H9 (cell line): Measurements from ENCODE around the gene LRP1. TPM values are rescaled to one million over a fixed set of nuclear protein-coding genes. Genes with fewer than 3 reads are reported as not detected.
A peak's percentile ranks its signal among the peaks of the same experiment; 100 is the strongest.

Experiments
- DNase-seq: peaks from one replicate; pipeline ENCODE4 v3.0.0-alpha.2; 2017
- H2AFZ ChIP-seq: one replicate; pipeline ENCODE4 v1.6.1; 2013; ENCODE audit warnings: mild to moderate bottlenecking, low read length, control low read depth, moderate library complexity
- H2AK5ac ChIP-seq: 2 replicates; pipeline ENCODE4 v1.6.1; 2013; ENCODE audit warnings: low read length, control low read depth, mixed read lengths; ENCODE audit not compliant: insufficient read length
- H2BK120ac ChIP-seq: one replicate; pipeline ENCODE4 v1.6.1; 2013; ENCODE audit warnings: low read depth, mild to moderate bottlenecking, low read length, control low read depth, inconsistent platforms; ENCODE audit not compliant: poor library complexity, severe bottlenecking
- H2BK12ac ChIP-seq: 2 replicates; pipeline ENCODE4 v1.6.1; 2013; ENCODE audit warnings: low read length, control low read depth, mixed read lengths, low read depth; ENCODE audit not compliant: insufficient read length
- H2BK15ac ChIP-seq: 2 replicates; pipeline ENCODE4 v1.6.1; 2013; ENCODE audit warnings: low read depth, low read length, control low read depth
- H2BK20ac ChIP-seq: one replicate; pipeline ENCODE4 v1.6.1; 2013; ENCODE audit warnings: low read depth, mild to moderate bottlenecking, low read length, control low read depth, inconsistent platforms; ENCODE audit not compliant: poor library complexity, severe bottlenecking
- H2BK5ac ChIP-seq: 2 replicates; pipeline ENCODE4 v1.6.1; 2013; ENCODE audit warnings: low read length, control low read depth, mixed read lengths; ENCODE audit not compliant: insufficient read length
- H3K14ac ChIP-seq: 2 replicates; pipeline ENCODE4 v1.6.1; 2013; ENCODE audit warnings: low read length, control low read depth; ENCODE audit not compliant: insufficient read depth
- H3K18ac ChIP-seq: 2 replicates; pipeline ENCODE4 v1.6.1; 2013; ENCODE audit warnings: low read depth, mild to moderate bottlenecking, mixed read lengths, low read length, control low read depth; ENCODE audit not compliant: insufficient read length
- H3K23ac ChIP-seq: 2 replicates; pipeline ENCODE4 v1.6.1; 2013; ENCODE audit warnings: low read length, control low read depth, mixed read lengths, low read depth; ENCODE audit not compliant: insufficient read length
- H3K23me2 ChIP-seq: 2 replicates; pipeline ENCODE4 v1.6.1; 2013; ENCODE audit warnings: low read depth, mild to moderate bottlenecking, mixed read lengths, low read length, control low read depth; ENCODE audit not compliant: insufficient read length, poor library complexity, severe bottlenecking
- H3K27ac ChIP-seq: 2 replicates; pipeline ENCODE4 v1.5.1; 2013; ENCODE audit warnings: low read length, control low read depth, mixed read lengths, low read depth; ENCODE audit not compliant: insufficient read length
- H3K27me3 ChIP-seq: 2 replicates; pipeline ENCODE4 v1.6.1; 2013; ENCODE audit warnings: low read length, control low read depth, inconsistent platforms; ENCODE audit not compliant: insufficient read depth
- H3K4ac ChIP-seq: 2 replicates; pipeline ENCODE4 v1.6.1; 2013; ENCODE audit warnings: low read depth, mild to moderate bottlenecking, control low read depth, inconsistent platforms, low read length, moderate library complexity
- H3K4me1 ChIP-seq: 2 replicates; pipeline ENCODE4 v1.6.1; 2013; ENCODE audit warnings: low read length, control low read depth, inconsistent platforms; ENCODE audit not compliant: insufficient read depth
- H3K4me2 ChIP-seq: 2 replicates; pipeline ENCODE4 v1.6.1; 2013; ENCODE audit warnings: low read length, control low read depth, mixed read lengths; ENCODE audit not compliant: insufficient read length, insufficient read depth
- H3K56ac ChIP-seq: 2 replicates; pipeline ENCODE4 v1.6.1; 2013; ENCODE audit warnings: low read depth, mild to moderate bottlenecking, mixed read lengths, low read length, control low read depth; ENCODE audit not compliant: insufficient read length
- H3K79me1 ChIP-seq: 2 replicates; pipeline ENCODE4 v1.6.1; 2013; ENCODE audit warnings: low read depth, mild to moderate bottlenecking, moderate library complexity, low read length, control low read depth, inconsistent platforms; ENCODE audit not compliant: insufficient read depth, poor library complexity, severe bottlenecking
- H3K79me2 ChIP-seq: 2 replicates; pipeline ENCODE4 v1.6.1; 2013; ENCODE audit warnings: low read length, control low read depth, inconsistent platforms; ENCODE audit not compliant: insufficient read depth
- H3K9ac ChIP-seq: 2 replicates; pipeline ENCODE4 v1.6.1; 2013; ENCODE audit warnings: low read length, control low read depth, mixed read lengths; ENCODE audit not compliant: insufficient read length; ENCODE audit errors: extremely low read depth
- H3K9me3 ChIP-seq: one replicate; pipeline ENCODE4 v1.6.1; 2013; ENCODE audit warnings: low read depth, low read length, inconsistent platforms; ENCODE audit not compliant: control insufficient read depth
- H3T11ph ChIP-seq: one replicate; pipeline ENCODE4 v1.6.1; 2013; ENCODE audit warnings: mild to moderate bottlenecking, low read length, control low read depth, inconsistent platforms
- H4K20me1 ChIP-seq: one replicate; pipeline ENCODE4 v1.6.1; 2013; ENCODE audit not compliant: control insufficient read depth, insufficient read length, insufficient read depth
- H4K5ac ChIP-seq: 2 replicates; pipeline ENCODE4 v1.6.1; 2013; ENCODE audit warnings: low read depth, mild to moderate bottlenecking, mixed read lengths, low read length, control low read depth; ENCODE audit not compliant: insufficient read length
- H4K8ac ChIP-seq: replicated peaks from 2 replicates; pipeline ENCODE4 v1.6.1; 2013; ENCODE audit warnings: low read length, control low read depth, mixed read lengths, low read depth; ENCODE audit not compliant: insufficient read length
- H4K91ac ChIP-seq: 2 replicates; pipeline ENCODE4 v1.6.1; 2013; ENCODE audit warnings: low read depth, mild to moderate bottlenecking, moderate library complexity, mixed read lengths, low read length, control low read depth; ENCODE audit not compliant: insufficient read length
- H3K27ac Mint-ChIP-seq, 3 experiments: 2 replicates in 2 of 3; 3 replicates in 1 of 3; pipeline ENCODE4 v1.8.0; 2020 to 2021; ENCODE audit warnings: mixed read lengths in 3 of 3, mild to moderate bottlenecking in 1 of 3, moderate library complexity in 1 of 3
- H3K27me3 Mint-ChIP-seq: 2 replicates; pipeline ENCODE4 v1.8.0; 2021; ENCODE audit warnings: low read depth, mild to moderate bottlenecking, moderate library complexity, mixed read lengths
- H3K36me3 Mint-ChIP-seq, 3 experiments: 2 replicates in 2 of 3; 3 replicates in 1 of 3; pipeline ENCODE4 v1.8.0; 2020 to 2021; ENCODE audit warnings: low read depth in 3 of 3, mixed read lengths in 3 of 3; ENCODE audit not compliant: insufficient read depth in 1 of 3
- H3K4me1 Mint-ChIP-seq, 2 experiments: 2 replicates each; pipeline ENCODE4 v1.8.0; 2020; ENCODE audit warnings: mixed read lengths in 2 of 2
- H3K4me3 Mint-ChIP-seq, 2 experiments: 2 replicates in 1 of 2; 3 replicates in 1 of 2; pipeline ENCODE4 v1.8.0; 2020 to 2021; ENCODE audit warnings: mild to moderate bottlenecking in 2 of 2, mixed read lengths in 2 of 2, moderate library complexity in 1 of 2
- H3K9me3 Mint-ChIP-seq, 2 experiments: 2 replicates in 1 of 2; 3 replicates in 1 of 2; pipeline ENCODE4 v1.8.0; 2020; ENCODE audit warnings: mild to moderate bottlenecking in 2 of 2, mixed read lengths in 2 of 2, moderate library complexity in 1 of 2
- CTCF ChIP-seq: fragments of 200-600 bp; sonication (generic); conservative IDR thresholded peaks from 3 replicates; pipeline ENCODE4 v1.8.0; 2021; ENCODE audit warnings: antibody characterized with exemption, mild to moderate bottlenecking
- WGBS: extraction: QIAGEN DNeasy Blood & Tissue Kit; methylation state at CpG from one replicate; pipeline ENCODE4 v1.1.7; 2013; ENCODE audit warnings: missing lambda C conversion rate, low lambda C conversion rate, mixed read lengths; ENCODE audit not compliant: insufficient read length; ENCODE audit errors: extremely low coverage; 5-methylcytosine and 5-hydroxymethylcytosine counted together
- total RNA-seq: library from RNA; stranded (reverse); gene quantifications from 2 replicates; pipeline ENCODE4 v1.2.1, GENCODE V29; 2021

Gene LRP1
- total RNA-seq, 1 experiment from 2014 or later = 115 TPM

GRCh38 chr12:57085999-57086492 is 42.2 kb upstream of the LRP1 start:
- peak overlapping the region; percentile 50; the same call in 1 of the 2 replicates for H3K14ac ChIP-seq
- DNase-seq = no peak
- Mint-ChIP-seq H3K4me1 (peaks cover 32 to 35% of the 10 kb centered on the region in 2 experiments), H3K9me3 (no peaks in the 10 kb centered on the region; a peak in 1 of 5 replicates), H3K36me3 (peaks cover 2 to 12% (median 12%) of the 10 kb centered on the region in 3 experiments; a peak in 6 of 7 replicates), H3K27ac (peak overlapping the region; percentile 94 to 98 (median 96)), H3K4me3 (peak overlapping the region; percentile 79 to 87), H3K27me3 (no peaks in the 10 kb centered on the region)
- peak overlapping the region; percentile 67 for H3K27ac ChIP-seq
- no peak overlapping the region for H2BK12ac ChIP-seq
- H2AFZ ChIP-seq = no peak overlapping the region
- H3K27me3 ChIP-seq = no peaks in the 10 kb centered on the region
- no peak overlapping the region for H2BK5ac ChIP-seq
- H4K5ac ChIP-seq = peak overlapping the region; percentile 1
- H3K18ac ChIP-seq = peak overlapping the region; percentile 41
- H3K4ac ChIP-seq = no peak overlapping the region
- no peaks in the 10 kb centered on the region; the same call in 1 of the 2 replicates for H3K79me2 ChIP-seq
- WGBS = no CpG with 5 or more reads among the region's 12 CpGs
- H3K23ac ChIP-seq = no peak overlapping the region
- H3K79me1 ChIP-seq = no peaks in the 10 kb centered on the region
- peaks cover 9% of the 10 kb centered on the region for H3K23me2 ChIP-seq
- H3T11ph ChIP-seq = no peak overlapping the region
- no peak overlapping the region for H2AK5ac ChIP-seq
- H3K9me3 ChIP-seq = no peaks in the 10 kb centered on the region
- H3K9ac ChIP-seq = peak overlapping the region; percentile 8
- H2BK20ac ChIP-seq = no peak overlapping the region
- H4K8ac ChIP-seq = no peak overlapping the region
- H4K20me1 ChIP-seq = no peaks in the 10 kb centered on the region
- no peak for TF ChIP-seq CTCF
- H2BK15ac ChIP-seq = no peak overlapping the region
- H2BK120ac ChIP-seq = no peak overlapping the region
- no peak overlapping the region for H3K56ac ChIP-seq
- no peak overlapping the region for H4K91ac ChIP-seq
- peak overlapping the region; percentile 63 for H3K4me2 ChIP-seq
- H3K4me1 ChIP-seq = no peaks in the 10 kb centered on the region
